ENCODE data around the gene C12orf60.

Gene C12orf60

DNA sequence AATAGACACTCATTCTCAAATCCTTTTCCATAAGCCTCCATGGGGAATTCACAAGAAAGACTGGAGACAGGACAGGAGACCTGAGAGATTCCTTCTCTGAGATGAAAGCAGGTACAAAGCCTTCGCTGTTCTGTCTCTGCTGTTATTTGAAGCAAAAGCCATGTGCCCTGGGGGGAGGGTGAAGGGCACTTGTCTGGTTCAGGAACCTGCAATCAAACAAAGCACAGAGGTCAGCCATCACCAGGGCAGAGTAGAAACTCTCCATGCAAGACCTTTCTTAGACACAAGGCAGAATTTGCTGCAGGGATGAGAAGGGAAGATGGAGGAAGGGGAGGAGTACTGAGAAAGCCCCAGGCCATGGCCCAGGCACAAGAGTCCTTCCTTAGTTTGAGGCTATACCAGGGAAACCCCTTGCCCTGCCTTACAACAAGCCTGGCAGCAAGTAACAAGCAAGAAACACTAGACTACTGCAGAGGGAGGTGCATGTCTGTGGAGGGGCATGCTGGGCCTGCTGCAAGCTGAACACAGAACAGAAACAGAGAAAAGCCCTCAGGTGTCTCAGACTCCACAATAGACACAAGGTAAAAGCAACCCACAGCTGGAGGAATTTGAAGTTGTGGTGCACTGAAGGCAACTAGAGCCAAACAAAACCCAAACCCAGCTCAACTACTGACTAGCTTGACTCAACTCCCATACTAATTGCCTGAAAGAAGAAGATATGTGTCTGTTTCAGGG is 47.6 kb downstream of the C12orf60 start:
- DNase-seq (ENCODE audit: low read depth), result no peak
- H3K4me3 ChIP-seq (ENCODE audit: low read depth, low read length), result no peak overlapping the region
- TF ChIP-seq, protein P1, sequence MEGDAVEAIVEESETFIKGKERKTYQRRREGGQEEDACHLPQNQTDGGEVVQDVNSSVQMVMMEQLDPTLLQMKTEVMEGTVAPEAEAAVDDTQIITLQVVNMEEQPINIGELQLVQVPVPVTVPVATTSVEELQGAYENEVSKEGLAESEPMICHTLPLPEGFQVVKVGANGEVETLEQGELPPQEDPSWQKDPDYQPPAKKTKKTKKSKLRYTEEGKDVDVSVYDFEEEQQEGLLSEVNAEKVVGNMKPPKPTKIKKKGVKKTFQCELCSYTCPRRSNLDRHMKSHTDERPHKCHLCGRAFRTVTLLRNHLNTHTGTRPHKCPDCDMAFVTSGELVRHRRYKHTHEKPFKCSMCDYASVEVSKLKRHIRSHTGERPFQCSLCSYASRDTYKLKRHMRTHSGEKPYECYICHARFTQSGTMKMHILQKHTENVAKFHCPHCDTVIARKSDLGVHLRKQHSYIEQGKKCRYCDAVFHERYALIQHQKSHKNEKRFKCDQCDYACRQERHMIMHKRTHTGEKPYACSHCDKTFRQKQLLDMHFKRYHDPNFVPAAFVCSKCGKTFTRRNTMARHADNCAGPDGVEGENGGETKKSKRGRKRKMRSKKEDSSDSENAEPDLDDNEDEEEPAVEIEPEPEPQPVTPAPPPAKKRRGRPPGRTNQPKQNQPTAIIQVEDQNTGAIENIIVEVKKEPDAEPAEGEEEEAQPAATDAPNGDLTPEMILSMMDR (IDR thresholded peaks at IDR 0.05; ENCODE audit: control insufficient read depth, extremely low read depth, insufficient read depth), result no peak

DNA sequence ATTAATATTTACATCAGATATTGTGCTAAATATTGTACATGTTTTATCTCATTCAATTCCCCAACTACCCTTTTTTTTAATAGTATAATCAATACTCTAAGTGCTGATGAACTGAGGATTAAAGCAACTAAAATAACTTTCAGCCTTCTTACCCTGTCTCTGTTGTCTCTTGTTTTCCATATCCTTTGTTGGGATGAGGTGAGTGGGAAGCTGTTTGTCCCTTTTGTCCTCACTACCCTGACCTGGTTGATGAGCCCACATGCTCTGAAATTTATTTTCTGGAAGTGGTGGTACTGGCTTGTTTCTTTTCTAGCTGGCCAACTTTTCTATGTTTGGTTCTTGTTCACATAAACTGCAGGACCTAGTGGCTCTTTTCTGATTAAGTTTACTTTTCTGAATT is 49.4 kb downstream of the C12orf60 start:
- TF ChIP-seq, protein P1 (IDR thresholded peaks at IDR 0.05; ENCODE audit: control insufficient read depth, extremely low read depth, insufficient read depth), result no peak
- DNase-seq (ENCODE audit: low read depth), result no peak
- H3K4me3 ChIP-seq (ENCODE audit: low read depth, low read length), result no peak overlapping the region

DNA sequence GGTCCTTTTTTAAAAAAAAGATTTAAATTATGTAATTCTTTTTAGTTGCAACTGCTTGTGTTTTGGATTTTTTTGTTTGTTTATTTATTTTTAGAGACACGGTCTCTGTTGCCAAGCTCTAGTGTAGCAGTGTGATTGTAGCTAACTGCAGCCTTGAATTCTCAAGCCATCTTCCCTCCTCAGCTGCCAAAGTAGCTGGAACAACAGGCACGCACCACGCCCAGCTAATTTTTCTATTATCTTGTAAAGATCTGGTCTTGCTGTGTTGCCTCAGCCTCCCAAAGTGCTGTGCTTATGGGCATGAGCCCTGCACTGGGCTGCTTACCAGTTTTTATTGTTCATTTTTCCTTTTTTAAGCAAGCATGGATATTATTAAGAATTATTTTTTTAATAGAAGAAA is 50.5 kb downstream of the C12orf60 start:
- TF ChIP-seq, protein P1 (IDR thresholded peaks at IDR 0.05; ENCODE audit: control insufficient read depth, extremely low read depth, insufficient read depth), result no peak
- no peak overlapping the region for H3K4me3 ChIP-seq (ENCODE audit: low read depth, low read length)
- no peak for DNase-seq (ENCODE audit: low read depth)

DNA sequence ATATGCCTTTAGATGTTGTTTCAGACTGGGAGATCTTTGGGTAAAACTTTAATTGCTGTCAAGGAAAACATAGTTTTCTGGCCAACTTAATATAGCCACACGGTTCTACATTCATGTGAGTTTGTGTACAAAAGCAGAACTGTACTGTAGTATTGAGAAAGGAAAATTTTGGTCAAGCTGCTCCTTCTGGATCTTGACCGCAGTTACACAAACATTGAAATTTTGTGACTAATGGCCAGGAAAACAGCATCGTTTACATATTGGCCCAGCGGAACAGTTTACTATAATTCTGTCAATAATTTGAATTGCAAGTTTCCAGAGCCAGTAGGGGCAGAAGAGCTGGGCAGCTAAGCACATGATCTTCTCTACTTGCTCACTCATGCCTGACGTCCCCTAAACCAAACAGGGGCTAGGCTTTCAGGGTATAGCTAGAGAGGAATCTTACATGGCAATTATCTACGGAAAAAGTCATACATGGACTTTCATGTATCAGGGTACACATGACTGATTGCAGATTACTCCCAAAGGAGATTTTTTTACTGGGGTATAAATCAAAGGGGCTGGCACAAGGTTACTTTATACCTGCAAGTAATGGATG is 51.2 kb downstream of the C12orf60 start:
- TF ChIP-seq, protein P1 (IDR thresholded peaks at IDR 0.05; ENCODE audit: control insufficient read depth, extremely low read depth, insufficient read depth), result no peak
- no peak overlapping the region for H3K4me3 ChIP-seq (ENCODE audit: low read depth, low read length)
- no peak for DNase-seq (ENCODE audit: low read depth)

DNA sequence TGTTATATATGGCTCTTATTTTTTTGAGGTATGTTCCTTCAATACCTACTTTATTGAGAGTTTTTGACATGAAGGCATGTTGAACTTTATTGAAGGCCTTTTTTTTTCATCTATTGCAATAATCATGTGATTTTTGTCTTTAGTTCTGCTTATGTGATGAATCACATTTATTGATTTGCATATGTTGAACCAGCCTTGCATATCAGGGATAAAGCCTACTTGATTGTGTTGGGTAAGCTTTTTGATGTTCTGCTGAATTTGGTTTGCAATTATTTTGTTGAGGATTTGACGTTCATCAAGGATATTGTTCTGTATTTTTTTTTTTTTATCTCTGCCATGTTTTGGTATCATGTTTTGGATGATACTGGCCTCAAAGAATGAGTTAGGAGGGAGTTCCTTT is 55.0 kb downstream of the C12orf60 start:
- DNase-seq (ENCODE audit: low read depth), result no peak
- TF ChIP-seq, protein P1 (IDR thresholded peaks at IDR 0.05; ENCODE audit: control insufficient read depth, extremely low read depth, insufficient read depth), result no peak
- no peak overlapping the region for H3K4me3 ChIP-seq (ENCODE audit: low read depth, low read length)

DNA sequence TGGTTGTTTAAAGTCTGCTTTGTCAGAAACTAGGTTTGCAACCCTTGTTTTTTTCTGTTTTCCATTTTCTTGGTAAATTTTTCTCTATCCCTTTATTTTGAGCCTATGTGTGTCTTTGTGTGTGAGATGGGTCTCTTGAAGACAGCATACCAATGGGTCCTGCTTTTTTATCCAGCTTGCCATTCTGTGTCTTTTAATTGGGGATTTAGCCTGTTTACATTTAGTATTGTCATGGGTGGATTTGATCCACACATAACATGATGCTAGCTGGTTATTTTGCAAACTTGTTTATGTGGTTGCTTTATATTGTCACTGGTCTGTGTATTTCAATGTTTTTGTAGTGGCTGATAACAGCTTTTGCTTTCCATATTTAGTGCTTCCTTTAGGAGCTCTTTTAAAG is 57.0 kb downstream of the C12orf60 start:
- TF ChIP-seq, protein P1 (IDR thresholded peaks at IDR 0.05; ENCODE audit: control insufficient read depth, extremely low read depth, insufficient read depth), result no peak
- H3K4me3 ChIP-seq (ENCODE audit: low read depth, low read length), result no peak overlapping the region
- DNase-seq (ENCODE audit: low read depth), result no peak

Data from LNCaP clone FGC (cell line).